NCI-H1092 treated with DMSO at 0.1 percent for 48 hours (cell line): Measurements from ENCODE around the gene FXYD2.
"Not testable (repeated sequence)": the region's sequence is repeated elsewhere in the genome, so short reads cannot be mapped to it uniquely, and the experiment has no call there.

Experiments used
- DNase-seq: peaks from one replicate; lab custom pipeline; 2025; lab: John Stamatoyannopoulos, UW

Gene FXYD2

DNA sequence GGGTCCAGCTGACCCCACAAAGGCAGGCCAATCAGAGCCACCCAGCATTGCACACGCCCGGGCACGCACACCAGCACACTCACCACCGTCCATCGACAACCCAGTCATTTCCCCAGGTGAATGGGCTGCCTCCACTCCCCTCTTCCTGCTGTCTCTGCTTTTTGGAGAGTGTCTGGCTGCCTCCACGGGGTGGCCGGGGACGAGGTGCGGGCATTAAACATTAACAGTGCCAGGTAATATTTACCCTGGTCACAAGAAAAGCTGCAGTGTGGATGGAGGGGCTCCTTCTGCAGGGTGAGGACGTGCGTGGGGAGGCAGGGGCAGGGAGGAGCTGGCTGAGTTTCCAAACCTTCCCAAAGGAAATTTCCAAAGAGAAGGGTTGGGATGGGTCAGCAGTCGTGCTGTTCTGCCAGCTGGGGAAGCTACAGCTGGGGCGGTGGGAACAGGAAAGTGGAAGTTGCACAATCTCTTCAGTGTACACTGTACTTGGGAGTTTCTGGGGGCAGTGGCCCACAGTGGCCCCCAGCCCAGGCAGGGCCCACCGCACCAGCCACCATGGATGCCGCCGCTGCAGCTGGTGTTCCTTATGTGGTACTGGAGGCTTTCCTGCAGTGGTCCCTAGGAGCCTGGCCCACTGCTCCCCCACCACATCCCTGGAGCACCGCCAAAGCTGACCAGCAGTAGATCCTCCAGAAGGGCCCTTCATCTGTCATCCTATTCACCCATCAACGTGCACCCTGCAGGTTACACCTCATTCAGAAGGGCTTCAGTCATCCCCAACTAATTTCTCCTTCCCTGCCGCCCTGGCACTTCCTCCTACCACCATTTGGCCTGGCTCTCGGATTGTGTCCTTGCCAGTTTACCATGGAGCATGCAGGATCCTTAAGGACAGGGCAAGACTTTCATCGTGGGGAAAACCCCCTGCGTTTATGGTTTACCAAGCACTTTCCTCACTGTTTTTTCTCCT is at the start of gene FXYD2:
FXYD2 (minus strand) TSS at position 174 of the 967 bp plus-strand sequence; CDS start at position 108, 66 bp downstream.
- DNase-seq: peak; percentile 50

- DNase-seq: no peak
Observed at GRCh38 chr11:117873828-117874125, 49.2 kb upstream of the FXYD2 start.

DNA sequence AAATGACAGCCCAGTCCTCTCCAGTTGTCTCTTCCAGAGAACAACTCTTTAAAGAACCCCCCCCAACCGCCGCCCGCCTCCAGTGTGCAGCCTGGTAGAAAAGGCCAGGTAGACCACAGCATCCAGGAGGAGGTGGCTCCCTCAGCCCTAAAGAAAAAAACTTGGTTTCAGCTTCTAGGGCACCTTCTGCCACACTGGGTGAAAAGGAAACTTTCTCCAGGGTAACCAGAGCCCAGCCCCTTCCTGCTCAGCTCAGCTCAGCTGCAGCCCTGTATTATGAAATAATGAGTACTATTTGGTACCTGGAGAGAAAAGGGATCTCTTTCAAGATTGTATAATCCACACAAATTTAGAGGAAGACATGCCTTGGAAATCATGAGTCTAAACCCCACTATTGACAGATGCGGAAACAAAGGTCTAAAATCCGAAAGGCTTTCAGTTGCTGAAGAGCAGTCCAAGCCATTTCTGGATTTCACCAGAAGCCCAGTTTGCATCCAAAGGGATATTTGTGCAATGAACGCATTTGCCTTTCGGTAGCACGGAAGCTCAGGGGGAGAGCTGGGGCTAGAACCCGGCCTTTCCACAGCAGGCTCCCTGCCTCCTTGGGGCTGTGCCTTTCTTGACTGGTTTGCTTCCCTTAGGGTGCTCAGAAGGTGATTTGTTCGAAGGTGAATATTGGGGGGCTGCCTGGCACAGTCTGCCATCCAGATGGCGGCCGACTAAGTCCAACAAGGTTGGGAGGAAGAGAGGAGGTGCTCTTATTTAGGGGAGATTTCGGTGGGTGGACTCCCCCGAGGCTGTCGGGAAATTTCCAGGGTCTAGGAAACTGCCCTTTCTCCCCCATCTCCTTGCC is 48.7 kb upstream of the FXYD2 start:
- no peak for DNase-seq

DNA sequence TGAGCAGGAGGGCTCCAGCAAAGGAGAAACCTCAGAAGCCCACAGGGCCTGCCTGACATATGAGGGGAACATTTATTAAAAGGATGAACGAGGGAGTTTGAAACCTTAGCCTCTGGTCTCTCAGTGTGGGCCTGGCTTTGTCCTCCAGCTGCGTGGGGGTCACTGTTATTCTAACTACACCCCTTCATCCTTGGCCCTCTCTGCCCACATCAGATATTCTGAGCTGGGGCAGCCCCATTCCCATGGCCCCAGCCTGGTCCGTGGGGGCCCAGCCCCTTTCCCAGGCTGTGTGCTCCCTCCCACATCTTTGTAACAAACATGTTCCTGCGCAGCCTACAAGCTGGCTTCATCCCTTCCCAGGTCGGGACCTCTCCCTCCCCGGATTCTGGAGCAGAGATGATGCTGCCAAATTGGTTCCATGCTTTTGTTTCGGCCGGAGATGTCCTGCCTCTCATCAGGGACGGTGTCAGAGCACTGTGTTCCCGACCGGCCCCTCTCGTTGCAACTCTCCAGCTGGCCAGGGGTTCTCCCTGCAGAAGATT is 47.9 kb upstream of the FXYD2 start:
- DNase-seq: no peak

GRCh38 chr11:117871784-117872183 is 47.2 kb upstream of the FXYD2 start:
- DNase-seq: no peak

DNA sequence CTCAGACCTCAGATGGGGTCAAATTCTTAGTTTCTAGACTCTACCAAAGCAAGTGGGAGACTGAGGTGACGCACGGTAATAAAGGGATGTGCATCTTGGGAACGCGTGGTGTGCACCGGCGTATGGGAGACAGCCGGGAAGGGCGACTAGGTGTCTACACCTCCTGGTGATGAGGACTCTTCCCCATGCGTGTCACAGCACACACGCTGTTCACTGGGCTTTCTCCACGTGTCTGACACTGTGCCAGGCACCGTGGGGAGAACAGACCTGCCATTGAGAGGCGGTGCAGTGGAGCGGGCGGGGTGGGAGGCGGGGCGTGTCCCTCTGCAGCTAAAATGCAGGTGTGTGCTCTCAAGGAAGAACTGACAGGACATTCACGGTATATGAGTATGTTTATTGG is 46.6 kb upstream of the FXYD2 start:
- DNase-seq: no peak

DNA sequence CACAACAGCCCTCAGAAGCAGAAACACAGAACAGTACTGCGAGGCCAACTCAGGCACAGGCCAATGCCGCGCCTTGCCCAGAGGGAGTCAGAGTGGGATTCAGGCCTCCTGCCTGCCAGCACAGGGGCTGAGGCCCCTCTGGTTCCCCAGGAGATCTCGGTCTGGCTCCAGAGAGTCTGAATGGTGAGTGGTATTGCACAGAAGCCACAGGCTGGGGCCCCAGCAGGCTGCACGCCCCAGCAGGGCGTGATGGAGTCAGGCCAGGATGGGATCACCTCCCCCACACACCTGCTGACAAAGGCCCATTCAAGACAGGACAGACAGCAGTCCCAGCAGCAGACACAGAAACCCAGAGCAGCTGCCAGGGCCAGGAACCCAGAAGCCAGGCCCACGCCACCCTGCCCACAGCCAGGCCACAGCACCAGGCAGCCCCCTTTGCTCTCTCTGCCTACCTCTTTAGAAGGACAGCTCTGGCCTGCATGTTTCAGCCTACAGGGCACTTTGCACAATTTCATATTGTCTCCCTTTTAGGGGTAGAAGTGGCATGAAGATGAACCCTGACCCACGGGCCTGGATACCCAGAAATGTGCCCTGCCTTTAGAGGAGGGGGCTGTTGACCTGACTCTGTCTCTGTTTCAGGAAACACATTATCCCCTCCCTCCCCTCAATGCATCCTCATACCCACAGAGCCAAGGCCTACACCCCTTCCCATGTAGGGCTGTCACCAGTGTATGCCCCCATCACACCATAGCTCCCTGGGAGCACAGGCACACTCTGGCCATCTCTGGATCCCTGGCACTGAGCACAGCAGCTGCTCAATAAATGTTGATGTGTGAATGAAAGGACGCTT is 45.8 kb upstream of the FXYD2 start:
- DNase-seq: peak; percentile 73

- no peak for DNase-seq
Observed at GRCh38 chr11:117869604-117870003, 45.1 kb upstream of the FXYD2 start.

DNA sequence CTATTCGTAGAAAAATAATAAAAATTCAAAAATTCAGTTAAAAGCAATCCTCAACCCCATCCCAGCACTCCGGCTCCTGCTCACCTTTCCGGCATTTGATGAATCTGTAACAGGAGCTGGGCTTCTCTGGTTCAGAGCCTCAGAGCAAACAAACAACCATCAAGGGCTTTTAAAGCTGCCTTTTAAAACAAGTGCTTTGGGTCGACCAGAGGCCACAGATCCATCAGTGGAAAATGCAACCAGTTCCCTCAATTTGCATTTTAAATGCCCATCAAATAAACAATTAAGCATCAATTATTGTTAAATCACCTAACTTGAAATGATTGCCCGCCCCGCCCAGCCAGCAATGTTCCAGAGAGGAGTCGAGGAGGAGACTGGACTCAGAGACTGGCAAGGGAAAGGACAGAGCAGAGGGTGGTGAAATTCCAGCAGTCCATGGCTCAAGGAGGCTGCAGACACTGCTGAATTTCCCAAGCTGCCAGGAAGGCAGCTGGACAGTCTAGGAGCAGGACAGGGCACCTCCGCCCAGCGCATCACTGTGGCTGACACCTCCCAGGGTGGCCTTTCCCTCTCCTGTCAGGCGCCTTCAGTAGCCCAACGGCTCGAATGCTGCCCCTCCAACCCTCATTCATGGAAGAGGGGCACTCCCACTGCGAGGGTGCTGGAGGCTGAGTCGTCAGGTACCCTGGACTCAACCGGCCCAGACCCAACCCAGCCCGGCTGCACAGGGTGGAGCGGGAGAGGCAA is 44.4 kb upstream of the FXYD2 start:
- peak; percentile 83 for DNase-seq

DNA sequence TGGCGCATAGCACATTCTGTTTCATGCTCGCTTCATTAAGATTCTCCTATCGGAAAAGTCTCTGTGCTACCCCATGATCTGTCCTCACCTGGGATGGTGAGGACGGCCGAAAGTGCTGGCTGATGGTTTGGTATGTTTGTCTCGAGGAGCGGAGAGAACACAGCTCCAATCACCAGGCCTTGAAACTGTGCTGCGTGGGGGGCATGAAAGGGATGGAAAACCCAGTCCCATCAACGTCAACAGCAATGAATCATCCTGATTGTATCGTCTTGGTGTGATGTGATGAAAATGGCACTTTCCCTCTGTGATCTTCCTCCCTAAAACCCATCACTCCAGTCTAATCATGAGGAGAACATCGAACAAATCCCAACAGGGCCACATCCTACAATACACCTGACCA is 43.5 kb upstream of the FXYD2 start:
- DNase-seq: no peak

GRCh38 chr11:117866526-117866925 is 42.0 kb upstream of the FXYD2 start:
- no peak for DNase-seq

GRCh38 chr11:117865546-117865945 is 41.0 kb upstream of the FXYD2 start:
- not testable (repeated sequence) for DNase-seq

DNA sequence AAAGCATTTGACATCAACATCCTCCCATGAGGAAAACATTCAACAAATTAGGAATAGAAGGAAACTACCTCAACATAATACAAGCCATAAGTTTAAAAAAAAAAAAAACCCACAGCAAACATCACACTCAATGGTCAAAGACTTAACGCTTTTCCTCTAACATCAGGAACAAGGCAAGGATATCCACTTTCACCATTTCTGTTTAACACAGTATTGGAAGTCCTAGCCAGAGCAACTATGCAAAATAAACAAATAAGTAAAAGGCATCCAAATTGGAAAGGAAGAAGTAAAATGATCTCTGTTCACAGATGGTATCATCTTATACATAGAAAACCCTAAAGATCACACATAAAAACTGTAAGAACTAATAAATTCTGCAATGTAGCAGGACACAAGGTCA is 38.8 kb upstream of the FXYD2 start:
- peak; percentile 13 for DNase-seq

DNA sequence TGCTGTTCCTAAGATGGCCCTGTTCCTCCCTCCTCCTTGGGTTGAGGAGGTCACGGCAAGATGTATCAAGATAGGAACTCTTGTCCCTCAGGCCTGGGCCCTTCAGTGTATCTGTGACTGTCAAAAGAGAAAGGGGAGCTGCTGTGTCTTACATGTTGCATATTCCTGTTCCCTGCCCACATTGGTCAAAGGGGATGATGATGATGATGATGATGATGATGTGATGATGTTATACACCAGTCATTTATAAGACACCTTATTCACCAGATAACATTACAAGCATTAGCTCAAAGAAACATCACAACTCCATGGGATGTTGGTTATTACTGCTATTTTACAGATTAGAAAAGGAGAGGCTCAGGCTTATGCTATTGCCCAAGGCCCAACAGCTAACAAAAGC is 38.2 kb upstream of the FXYD2 start:
- no peak for DNase-seq

- no peak for DNase-seq
Observed at GRCh38 chr11:117862019-117862725, 37.6 kb upstream of the FXYD2 start.

DNA sequence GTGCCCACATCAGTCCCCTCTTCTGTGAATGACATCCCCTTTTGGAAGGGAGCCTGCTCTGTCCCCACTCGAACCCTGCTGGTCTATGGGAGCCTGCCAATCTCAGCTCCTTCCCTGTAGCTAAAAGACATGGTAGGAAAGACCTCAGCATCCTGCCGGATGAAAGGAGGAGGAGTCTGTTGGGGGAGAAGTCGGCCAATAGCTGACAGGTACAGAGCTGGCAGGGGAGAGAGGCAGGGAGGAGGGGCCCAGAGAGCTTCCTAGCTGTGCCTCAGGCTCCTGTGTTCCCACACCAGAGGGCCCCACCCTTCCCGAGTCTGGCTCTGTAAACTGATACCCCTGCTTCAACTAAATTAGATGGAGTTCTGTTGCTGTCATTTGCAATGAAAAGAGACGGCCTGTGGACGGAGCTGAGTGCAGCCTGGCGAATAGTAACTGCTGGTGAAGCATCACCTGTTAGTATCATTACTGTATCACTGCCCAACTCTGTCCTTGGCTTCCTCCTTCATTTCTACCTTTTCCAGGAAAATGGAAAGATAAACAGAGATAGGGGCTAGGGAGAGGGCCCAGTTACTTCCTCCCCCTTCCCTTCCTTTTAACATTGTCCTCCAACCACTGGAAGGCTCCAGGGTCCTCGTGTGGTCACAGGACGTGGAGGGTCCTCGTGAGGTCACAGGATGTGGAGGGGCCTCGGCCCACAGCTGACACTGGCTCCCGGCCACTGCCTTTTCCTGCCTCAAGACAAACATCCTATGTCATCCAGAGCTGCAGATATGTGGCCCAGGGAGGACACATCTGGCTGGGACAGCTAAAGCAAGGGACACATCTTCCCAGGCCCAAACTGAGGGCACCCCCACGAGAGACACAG is 36.8 kb upstream of the FXYD2 start:
- peak; percentile 81 for DNase-seq

GRCh38 chr11:117860139-117860538 is 35.6 kb upstream of the FXYD2 start:
- DNase-seq: no peak

DNA sequence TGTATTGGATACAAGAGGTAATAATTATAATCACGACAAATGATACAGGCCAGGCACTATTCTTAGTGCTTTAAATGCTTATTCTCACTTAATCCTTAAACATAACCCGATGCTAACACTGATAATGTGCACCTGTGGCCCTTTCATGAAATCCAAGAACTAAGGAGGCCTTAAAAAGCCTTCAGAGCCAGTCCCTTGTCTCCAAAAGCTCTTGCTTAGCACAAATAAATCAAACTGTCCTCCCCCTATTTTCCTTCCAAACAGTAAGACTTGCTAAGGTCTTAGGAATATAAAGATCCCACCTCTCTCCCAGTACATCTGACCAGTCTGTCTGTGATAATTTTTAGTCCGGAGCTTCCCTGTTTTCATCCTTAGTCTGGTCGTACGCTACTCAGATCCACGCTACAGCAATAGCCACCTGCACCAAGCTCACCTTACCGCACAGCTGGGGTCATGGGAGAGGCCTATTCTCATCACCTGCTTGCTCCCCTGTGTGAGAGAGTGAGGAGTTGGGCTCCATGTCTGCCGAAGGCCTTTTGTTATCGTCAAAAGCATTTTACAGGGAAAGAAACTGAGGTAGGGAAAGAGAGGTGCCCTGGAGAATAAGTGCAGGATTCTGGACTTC is 35.1 kb upstream of the FXYD2 start:
- peak; percentile 12 for DNase-seq

GRCh38 chr11:117859061-117859460 is 34.5 kb upstream of the FXYD2 start:
- no peak for DNase-seq
